Neural progenitor cell (in vitro differentiated cells): ENCODE measurements around the gene ADCY9. TPM values are rescaled to one million over a fixed set of nuclear protein-coding genes. Genes with fewer than 3 reads are reported as not detected.

Experiments used
- DNase-seq: peaks from one replicate; pipeline ENCODE4 v3.0.0-alpha.2; 2016; ENCODE audit warnings: low spot score
- H2AFZ ChIP-seq: fragments of 200-600 bp; sonication (generic); replicated peaks from 2 replicates; pipeline ENCODE4 v1.6.1; 2016; ENCODE audit warnings: antibody characterized with exemption
- H3F3A ChIP-seq: fragments of 200-600 bp; sonication (generic); 2 replicates; pipeline ENCODE4 v1.6.1; 2016; ENCODE audit warnings: antibody characterized with exemption, low read depth
- H3K27ac ChIP-seq: fragments of 200-600 bp; sonication (generic); 2 replicates; pipeline ENCODE4 v1.5.1; 2016; ENCODE audit warnings: mild to moderate bottlenecking
- H3K27me3 ChIP-seq: fragments of 200-600 bp; sonication (generic); 2 replicates; pipeline ENCODE4 v1.6.1; 2016; ENCODE audit warnings: mild to moderate bottlenecking, moderate library complexity
- H3K36me3 ChIP-seq: fragments of 200-600 bp; sonication (generic); 2 replicates; pipeline ENCODE4 v1.5.1; 2016
- H3K4me1 ChIP-seq: fragments of 200-600 bp; sonication (generic); 2 replicates; pipeline ENCODE4 v1.6.1; 2016; ENCODE audit warnings: mixed run types
- H3K4me2 ChIP-seq: fragments of 200-600 bp; sonication (generic); 2 replicates; pipeline ENCODE4 v1.6.1; 2016
- H3K4me3 ChIP-seq: fragments of 200-600 bp; sonication (generic); 2 replicates; pipeline ENCODE4 v1.5.1; 2016
- H3K79me2 ChIP-seq: fragments of 200-600 bp; sonication (generic); 2 replicates; pipeline ENCODE4 v1.6.1; 2016; ENCODE audit warnings: low read depth
- H3K9ac ChIP-seq: fragments of 200-600 bp; sonication (generic); 2 replicates; pipeline ENCODE4 v1.6.1; 2016
- H3K9me3 ChIP-seq: fragments of 200-600 bp; sonication (generic); 2 replicates; pipeline ENCODE4 v1.5.1; 2016; ENCODE audit warnings: low read depth
- H4K20me1 ChIP-seq: fragments of 200-600 bp; sonication (generic); 2 replicates; pipeline ENCODE4 v1.6.1; 2016; ENCODE audit warnings: low read depth
- H3K27ac Mint-ChIP-seq: 3 replicates; pipeline ENCODE4 v1.8.0; 2021; ENCODE audit warnings: mixed read lengths
- H3K27me3 Mint-ChIP-seq: 2 replicates; pipeline ENCODE4 v1.8.0; 2022; ENCODE audit warnings: low read depth, mild to moderate bottlenecking, inconsistent platforms, moderate library complexity, mixed read lengths; ENCODE audit not compliant: insufficient read depth
- H3K36me3 Mint-ChIP-seq: 3 replicates; pipeline ENCODE4 v1.8.0; 2021; ENCODE audit warnings: mixed read lengths
- H3K4me1 Mint-ChIP-seq: 3 replicates; pipeline ENCODE4 v1.8.0; 2021; ENCODE audit warnings: mixed read lengths
- H3K4me3 Mint-ChIP-seq: 3 replicates; pipeline ENCODE4 v1.8.0; 2021; ENCODE audit warnings: mild to moderate bottlenecking, moderate library complexity, mixed read lengths
- H3K9me3 Mint-ChIP-seq: 3 replicates; pipeline ENCODE4 v1.8.0; 2020; ENCODE audit warnings: mixed read lengths
- CTCF ChIP-seq: fragments of 200-600 bp; sonication (generic); IDR thresholded peaks from 2 replicates; pipeline ENCODE4 v1.5.1; 2017; ENCODE audit warnings: antibody characterized with exemption, mild to moderate bottlenecking
- EZH2 ChIP-seq: fragments of 200-600 bp; sonication (generic); IDR thresholded peaks from 2 replicates; pipeline ENCODE4 v1.6.1; 2017; ENCODE audit warnings: antibody characterized with exemption, mild to moderate bottlenecking, moderate library complexity
- EZH2phosphoT487 ChIP-seq: fragments of 200-600 bp; sonication (generic); IDR thresholded peaks from 2 replicates; pipeline ENCODE4 v1.6.1; 2017; ENCODE audit warnings: antibody characterized with exemption
- total RNA-seq: library from RNA; depleted of rRNA; stranded (reverse); fragments of >200 nt; gene quantifications from 2 replicates; pipeline ENCODE4 v1.2.3, GENCODE V29; 2015; ENCODE audit warnings: low replicate concordance

ADCY9 gene
- total RNA-seq, 1 donor from 2014 or later: 1.2 TPM

- Histone ChIP-seq H3K4me2 (no peak overlapping the region), H4K20me1 (no peaks in the 10 kb centered on the region), H3K27ac (no peak overlapping the region), H3K27me3 (no peaks in the 10 kb centered on the region), H3K4me3 (no peak overlapping the region), H3K4me1 (no peaks in the 10 kb centered on the region), H3K79me2 (no peaks in the 10 kb centered on the region), H3K9me3 (no peaks in the 10 kb centered on the region), H2AFZ (no peak overlapping the region), H3F3A (no peaks in the 10 kb centered on the region), H3K36me3 (no peaks in the 10 kb centered on the region), H3K9ac (no peak overlapping the region)
- no peak overlapping the region for H3K27ac Mint-ChIP-seq
- TF ChIP-seq CTCF: no peak
- TF ChIP-seq EZH2: no peak
- TF ChIP-seq EZH2phosphoT487: no peak
- no peak for DNase-seq
- H3K9me3 Mint-ChIP-seq: no peaks in the 10 kb centered on the region
- no peak overlapping the region for H3K4me3 Mint-ChIP-seq
- peaks cover 10% of the 10 kb centered on the region for H3K27me3 Mint-ChIP-seq
- H3K4me1 Mint-ChIP-seq: no peaks in the 10 kb centered on the region
- H3K36me3 Mint-ChIP-seq: no peaks in the 10 kb centered on the region
Measured at GRCh38 chr16:4152267-4152666, 36.0 kb upstream of the ADCY9 start.

- peaks cover 9% of the 10 kb centered on the region for H3K27me3 Mint-ChIP-seq
- Histone ChIP-seq H4K20me1 (no peaks in the 10 kb centered on the region), H3K36me3 (no peaks in the 10 kb centered on the region), H3K27ac (no peak overlapping the region), H3F3A (no peaks in the 10 kb centered on the region), H3K79me2 (no peaks in the 10 kb centered on the region), H3K4me2 (no peak overlapping the region), H3K9me3 (no peaks in the 10 kb centered on the region), H3K9ac (no peak overlapping the region), H3K27me3 (no peaks in the 10 kb centered on the region), H3K4me1 (no peaks in the 10 kb centered on the region), H2AFZ (no peak overlapping the region), H3K4me3 (no peak overlapping the region)
- no peak for DNase-seq
- H3K27ac Mint-ChIP-seq: no peak overlapping the region
- H3K36me3 Mint-ChIP-seq: no peaks in the 10 kb centered on the region
- H3K4me3 Mint-ChIP-seq: no peak overlapping the region
- no peaks in the 10 kb centered on the region for H3K9me3 Mint-ChIP-seq
- no peaks in the 10 kb centered on the region for H3K4me1 Mint-ChIP-seq
- TF ChIP-seq EZH2phosphoT487: no peak
- no peak for TF ChIP-seq EZH2
- TF ChIP-seq CTCF: no peak
Measured at GRCh38 chr16:4147236-4147635, 31.0 kb upstream of the ADCY9 start.

- no peaks in the 10 kb centered on the region for H3K9me3 Mint-ChIP-seq
Measured at GRCh38 chr16:4142268-4142667, 26.0 kb upstream of the ADCY9 start.

More at GRCh38 chr16:4142268-4142667, 26.0 kb upstream of the ADCY9 start:
- Histone ChIP-seq H3K4me2 (no peak overlapping the region), H3K27ac (no peak overlapping the region), H4K20me1 (no peaks in the 10 kb centered on the region), H3K36me3 (no peaks in the 10 kb centered on the region), H3K4me3 (no peak overlapping the region), H2AFZ (no peak overlapping the region), H3K79me2 (no peaks in the 10 kb centered on the region), H3K4me1 (no peaks in the 10 kb centered on the region), H3K9me3 (no peaks in the 10 kb centered on the region), H3K9ac (no peak overlapping the region), H3K27me3 (no peaks in the 10 kb centered on the region), H3F3A (no peaks in the 10 kb centered on the region)
- Mint-ChIP-seq H3K4me3 (no peak overlapping the region), H3K4me1 (no peaks in the 10 kb centered on the region), H3K27me3 (peaks cover 3% of the 10 kb centered on the region), H3K27ac (no peak overlapping the region), H3K36me3 (no peaks in the 10 kb centered on the region)
- no peak for DNase-seq
- TF ChIP-seq CTCF (no peak), EZH2phosphoT487 (no peak), EZH2 (no peak)
